Measurements from ENCODE around the gene SLC25A22.

The SLC25A22 gene

GRCh38 chr11:832529-833113, 34.5 kb upstream of the SLC25A22 start, which contains the start of gene CD151:
CD151 (plus strand) TSS chr11:832952; CDS start chr11:836070, 3,118 bp downstream.
- peak within 1 kb of the TSS; percentile 68 for H3K4me2 ChIP-seq
- H3K4me3 ChIP-seq (IDR thresholded peaks at IDR 0.05; ENCODE audit: insufficient read depth, low read depth, low read length): no peak within 1 kb of the TSS
- no peaks in the 10 kb centered on the region for H3K79me2 ChIP-seq (ENCODE audit: insufficient read depth, low read depth)
- no peak within 1 kb of the TSS for H3K27ac ChIP-seq
- no peak for TF ChIP-seq CTCF (conservative IDR thresholded peaks at IDR 0.05; ENCODE audit: low read depth, low read length)
- H3K36me3 ChIP-seq (ENCODE audit: insufficient read depth): no peaks in the 10 kb centered on the region
- peaks cover 51% of the 10 kb centered on the region for H3K4me1 ChIP-seq (ENCODE audit: low read depth, poor library complexity, severe bottlenecking)
- peak within 1 kb of the TSS; percentile 49; the same call in 1 of the 2 replicates for H3K9ac ChIP-seq
- peaks cover 35% of the 10 kb centered on the region for H3K27me3 ChIP-seq (ENCODE audit: insufficient read depth, low read depth)
- peak within 1 kb of the TSS; percentile 26; the same call in 1 of the 2 replicates for H2AFZ ChIP-seq (ENCODE audit: low read depth)
- H4K20me1 ChIP-seq (ENCODE audit: insufficient read depth): no peaks in the 10 kb centered on the region

- no peak for TF ChIP-seq CTCF (conservative IDR thresholded peaks at IDR 0.05; ENCODE audit: low read depth, low read length)
- 0 out of 2 replicates have a peak overlapping the region, but pooled peaks have one; percentile 26 for H2AFZ ChIP-seq (ENCODE audit: low read depth)
Measured at GRCh38 chr11:831961-832528, 34.0 kb upstream of the SLC25A22 start.

GRCh38 chr11:831118-831864, 33.2 kb upstream of the SLC25A22 start:
- Histone ChIP-seq H4K20me1 (ENCODE audit: insufficient read depth) (no peaks in the 10 kb centered on the region), H3K27ac (no peak overlapping the region), H3K4me1 (ENCODE audit: low read depth, poor library complexity, severe bottlenecking) (peaks cover 60% of the 10 kb centered on the region), H3K27me3 (ENCODE audit: insufficient read depth, low read depth) (peaks cover 35% of the 10 kb centered on the region), H3K36me3 (ENCODE audit: insufficient read depth) (no peaks in the 10 kb centered on the region), H3K4me3 (IDR thresholded peaks at IDR 0.05; ENCODE audit: insufficient read depth, low read depth, low read length) (no peak overlapping the region), H2AFZ (ENCODE audit: low read depth) (no peak overlapping the region), H3K4me2 (peak overlapping the region; percentile 69; the same call in 1 of the 2 replicates), H3K79me2 (ENCODE audit: insufficient read depth, low read depth) (no peaks in the 10 kb centered on the region), H3K9ac (no peak overlapping the region)
- TF ChIP-seq CTCF (conservative IDR thresholded peaks at IDR 0.05; ENCODE audit: low read depth, low read length): no peak

More at GRCh38 chr11:831961-832528, 34.0 kb upstream of the SLC25A22 start:
- peaks cover 35% of the 10 kb centered on the region for H3K27me3 ChIP-seq (ENCODE audit: insufficient read depth, low read depth)
- H3K4me1 ChIP-seq (ENCODE audit: low read depth, poor library complexity, severe bottlenecking): peaks cover 54% of the 10 kb centered on the region
- H3K36me3 ChIP-seq (ENCODE audit: insufficient read depth): no peaks in the 10 kb centered on the region
- H3K27ac ChIP-seq: no peak overlapping the region
- H3K9ac ChIP-seq: no peak overlapping the region
- H3K4me3 ChIP-seq (IDR thresholded peaks at IDR 0.05; ENCODE audit: insufficient read depth, low read depth, low read length): no peak overlapping the region
- H4K20me1 ChIP-seq (ENCODE audit: insufficient read depth): no peaks in the 10 kb centered on the region
- no peaks in the 10 kb centered on the region for H3K79me2 ChIP-seq (ENCODE audit: insufficient read depth, low read depth)
- H3K4me2 ChIP-seq: peak overlapping the region; percentile 66; the same call in 1 of the 2 replicates

GRCh38 chr11:830295-831117, 32.4 kb upstream of the SLC25A22 start:
- H3K4me2 ChIP-seq: peak overlapping the region; percentile 99
- peaks cover 64% of the 10 kb centered on the region for H3K4me1 ChIP-seq (ENCODE audit: low read depth, poor library complexity, severe bottlenecking)
- H2AFZ ChIP-seq (ENCODE audit: low read depth): peak overlapping the region; percentile 60
- H3K27me3 ChIP-seq (ENCODE audit: insufficient read depth, low read depth): peaks cover 35% of the 10 kb centered on the region
- no peaks in the 10 kb centered on the region for H3K79me2 ChIP-seq (ENCODE audit: insufficient read depth, low read depth)
- no peak overlapping the region for H3K27ac ChIP-seq
- TF ChIP-seq CTCF (conservative IDR thresholded peaks at IDR 0.05; ENCODE audit: low read depth, low read length): no peak
- no peak overlapping the region for H3K9ac ChIP-seq
- H3K4me3 ChIP-seq (IDR thresholded peaks at IDR 0.05; ENCODE audit: insufficient read depth, low read depth, low read length): no peak overlapping the region
- no peaks in the 10 kb centered on the region for H4K20me1 ChIP-seq (ENCODE audit: insufficient read depth)
- H3K36me3 ChIP-seq (ENCODE audit: insufficient read depth): no peaks in the 10 kb centered on the region
